Panc1 (cell line): ENCODE measurements around the gene KCNE2. TPM values are rescaled to one million over a fixed set of nuclear protein-coding genes. Genes with fewer than 3 reads are reported as not detected.

Experiments used
- ATAC-seq: fragments of 200-7000 bp; cut with Tn5 transposase; 2 replicates; pipeline ENCODE4 v1.9.1; 2020; ENCODE audit warnings: mild to moderate bottlenecking, moderate library complexity
- BruUV-seq: library from RNA; stranded (reverse); fragments of 400-500 nt; replicated peaks from 2 replicates; lab custom pipeline; 2021; lab: Mats Ljungman, UMichigan
- CTCF ChIA-PET: fragments of 300-600 bp; sonication (Branson Sonifier 250); formaldehyde crosslinking; loops from one replicate; lab custom pipeline; 2022; ENCODE audit warnings: antibody characterized with exemption; lab: Charles Lee
- POLR2A ChIA-PET: fragments of 300-600 bp; sonication (Branson Sonifier 250); formaldehyde crosslinking; loops from one replicate; lab custom pipeline; 2022; ENCODE audit warnings: antibody characterized with exemption; lab: Charles Lee
- DNase-seq: peaks from one replicate; pipeline ENCODE4 v3.0.0-alpha.2; 2010; ENCODE audit warnings: low read depth, low spot score
- H3K27ac ChIP-seq: 2 replicates; pipeline ENCODE4 v1.5.1; 2011; ENCODE audit warnings: mild to moderate bottlenecking, low read length, inconsistent platforms
- H3K27me3 ChIP-seq: fragments of 200-500 bp; sonication (Bioruptor generic); 2 replicates; pipeline ENCODE4 v1.6.0; 2014; ENCODE audit warnings: low read length, inconsistent platforms; ENCODE audit not compliant: control insufficient read depth, insufficient read depth
- H3K36me3 ChIP-seq: fragments of 200-500 bp; sonication (Bioruptor generic); 2 replicates; pipeline ENCODE4 v1.5.1; 2014; ENCODE audit warnings: inconsistent platforms, mild to moderate bottlenecking, low read length, moderate library complexity; ENCODE audit not compliant: control insufficient read depth, insufficient read depth
- H3K4me1 ChIP-seq: 2 replicates; pipeline ENCODE4 v1.5.1; 2011; ENCODE audit warnings: inconsistent platforms, mild to moderate bottlenecking, low read length, moderate library complexity; ENCODE audit not compliant: control insufficient read depth, insufficient read depth
- H3K4me3 ChIP-seq, 2 experiments: 2 replicates each; pipeline ENCODE4 v1.5.1; 2011 to 2012; ENCODE audit warnings: low read depth in 2 of 2, low read length in 2 of 2, mild to moderate bottlenecking in 2 of 2, inconsistent platforms in 1 of 2, moderate library complexity in 1 of 2
- H3K9me3 ChIP-seq: fragments of 200-500 bp; sonication (Bioruptor generic); 2 replicates; pipeline ENCODE4 v1.5.1; 2014; ENCODE audit warnings: low read depth, mild to moderate bottlenecking, inconsistent platforms, low read length, moderate library complexity; ENCODE audit not compliant: control insufficient read depth, insufficient read depth
- CTCF ChIP-seq: fragments of 450-650 bp; IDR thresholded peaks from 2 replicates; pipeline ENCODE4 v1.5.1; 2017; ENCODE audit warnings: mild to moderate bottlenecking
- POLR2AphosphoS5 ChIP-seq: IDR thresholded peaks from 2 replicates; pipeline ENCODE4 v1.6.1; 2012; ENCODE audit warnings: mild to moderate bottlenecking, low read depth, low read length, moderate library complexity
- REST ChIP-seq, 2 experiments: IDR thresholded peaks; 2 replicates each; pipeline ENCODE4 v1.6.1; 2011 to 2012; ENCODE audit warnings: low read depth in 2 of 2, control low read depth in 1 of 2, low read length in 1 of 2, mild to moderate bottlenecking in 1 of 2, moderate library complexity in 1 of 2; ENCODE audit not compliant: insufficient read depth in 1 of 2
- SIN3A ChIP-seq: IDR thresholded peaks from 2 replicates; pipeline ENCODE4 v1.6.1; 2012; ENCODE audit warnings: low read depth, mild to moderate bottlenecking, low read length, moderate library complexity, borderline replicate concordance; ENCODE audit not compliant: insufficient read depth
- TCF7L2 ChIP-seq: IDR thresholded peaks from 2 replicates; pipeline ENCODE4 v1.6.1; 2011; ENCODE audit warnings: mild to moderate bottlenecking, low read depth, low read length, inconsistent platforms
- in situ Hi-C: cut with HindIII; loops from 2 replicates; pipeline ENCODE4 v1.10.0; 2016; ENCODE audit warnings: low sequenced_read_pairs, low pct_unique_long_range_greater_than_20kb
- intact Hi-C: fragments of 100-400 bp; cut with micrococcal nuclease; formaldehyde crosslinking; loops from one replicate; pipeline ENCODE4 v1.10.0; 2022; ENCODE audit not compliant: unreplicated experiment
- total RNA-seq: library from RNA; stranded (reverse); gene quantifications from one replicate; pipeline ENCODE4 v1.2.1, GENCODE V29; 2021; ENCODE audit not compliant: unreplicated experiment

The KCNE2 gene
- total RNA-seq, 1 experiment from 2014 or later: not detected

- Histone ChIP-seq H3K4me3 (no peak overlapping the region), H3K4me1 (no peaks in the 10 kb centered on the region), H3K27ac (no peak overlapping the region), H3K9me3 (no peaks in the 10 kb centered on the region), H3K36me3 (no peaks in the 10 kb centered on the region), H3K27me3 (no peaks in the 10 kb centered on the region)
- intact Hi-C loops: no loop called here
- CTCF ChIA-PET: no interaction called here
- no TSS peak for BruUV-seq
- ATAC-seq: no peak
- no peak for TF ChIP-seq SIN3A
- TF ChIP-seq CTCF: no peak
- TF ChIP-seq REST (IDR thresholded peaks at IDR 0.05; ENCODE audit: insufficient read depth in 1 of 2, low read depth in 2 of 2, low read length in 1 of 2): no peak
- no peak for TF ChIP-seq TCF7L2
- no peak for TF ChIP-seq POLR2AphosphoS5
- DNase-seq: no peak
- POLR2A ChIA-PET: no interaction called here
- in situ Hi-C loops: no loop called here
Observed at GRCh38 chr21:34333121-34333739, 30.6 kb upstream of the KCNE2 start.

GRCh38 chr21:34335316-34335715 lies 28.5 kb upstream of the KCNE2 start:
- ChIA-PET POLR2A (no interaction called here), CTCF (no interaction called here)
- ATAC-seq (no peak), DNase-seq (no peak)
- H3K27ac ChIP-seq: no peak overlapping the region
- H3K4me1 ChIP-seq: no peaks in the 10 kb centered on the region
- no peak overlapping the region for H3K4me3 ChIP-seq
- H3K36me3 ChIP-seq: no peaks in the 10 kb centered on the region
- BruUV-seq: no TSS peak
- no peak for TF ChIP-seq REST (IDR thresholded peaks at IDR 0.05; ENCODE audit: insufficient read depth in 1 of 2, low read depth in 2 of 2, low read length in 1 of 2)
- no peak for TF ChIP-seq SIN3A
- no peak for TF ChIP-seq TCF7L2
- no peak for TF ChIP-seq POLR2AphosphoS5
- TF ChIP-seq CTCF: no peak
- in situ Hi-C loops (no loop called here), intact Hi-C loops (no loop called here)
- no peaks in the 10 kb centered on the region for H3K9me3 ChIP-seq
- H3K27me3 ChIP-seq: no peaks in the 10 kb centered on the region
